NCI-H345 (cell line): ENCODE measurements around the gene NHSL1.

ENCODE experiments used
- DNase-seq: peaks from one replicate; lab custom pipeline; 2025; lab: John Stamatoyannopoulos, UW

NHSL1 gene

GRCh38 chr6:138403801-138404665 is 95.3 kb downstream of the NHSL1 start, which contains the start of gene HEBP2:
Gene HEBP2 (plus strand): TSS chr6:138404223. CDS start chr6:138404496, 273 bp downstream.
- peak; percentile 96 for DNase-seq

DNA sequence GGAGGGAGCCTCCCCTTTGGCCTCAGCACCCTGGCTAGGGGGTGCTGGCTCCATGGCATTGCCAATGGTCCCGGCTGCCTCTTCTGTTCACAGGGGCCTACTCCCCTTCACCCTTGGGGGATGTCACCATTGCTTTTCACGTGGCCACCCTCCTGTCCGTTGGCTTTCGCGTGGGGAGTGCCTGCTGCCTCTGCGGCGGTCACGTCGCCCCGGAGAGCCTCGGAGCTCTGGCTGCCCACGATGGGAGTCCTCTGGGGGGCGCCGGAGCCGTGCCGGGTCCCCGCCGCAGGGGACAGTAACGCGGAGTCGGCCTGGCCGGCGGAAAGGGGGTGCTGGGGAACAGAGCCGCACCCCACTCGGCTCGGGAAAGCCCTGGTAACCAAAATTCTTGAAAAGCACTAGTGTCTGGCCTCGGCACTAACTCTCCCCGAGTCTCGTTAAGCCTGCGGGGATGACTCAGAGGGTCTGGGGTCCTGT is 95.9 kb downstream of the NHSL1 start:
- peak; percentile 56 for DNase-seq

DNA sequence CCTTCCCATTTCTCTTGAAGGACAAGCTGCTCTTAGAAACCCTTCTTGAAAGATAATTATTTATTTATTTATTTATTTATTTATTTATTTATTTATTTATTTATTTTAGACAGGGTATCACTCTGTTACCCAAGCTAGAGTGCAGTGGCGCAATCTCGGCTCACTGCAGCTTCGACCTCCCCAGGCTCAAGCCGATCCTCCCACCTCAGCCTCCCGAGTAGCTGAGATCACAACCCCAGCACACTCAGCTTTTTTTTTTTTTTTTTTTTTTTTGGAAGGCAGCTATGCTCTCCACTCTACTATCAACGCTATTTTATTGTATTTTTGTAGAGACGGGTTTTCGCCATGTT is 96.5 kb downstream of the NHSL1 start:
- no peak for DNase-seq

- DNase-seq, result no peak
Observed at GRCh38 chr6:138401960-138402837, 97.1 kb downstream of the NHSL1 start.

GRCh38 chr6:138400326-138400725 is 99.0 kb downstream of the NHSL1 start:
- DNase-seq, result no peak

- DNase-seq, result peak; percentile 18
Observed at GRCh38 chr6:138397128-138398122, 101.9 kb downstream of the NHSL1 start.

DNA sequence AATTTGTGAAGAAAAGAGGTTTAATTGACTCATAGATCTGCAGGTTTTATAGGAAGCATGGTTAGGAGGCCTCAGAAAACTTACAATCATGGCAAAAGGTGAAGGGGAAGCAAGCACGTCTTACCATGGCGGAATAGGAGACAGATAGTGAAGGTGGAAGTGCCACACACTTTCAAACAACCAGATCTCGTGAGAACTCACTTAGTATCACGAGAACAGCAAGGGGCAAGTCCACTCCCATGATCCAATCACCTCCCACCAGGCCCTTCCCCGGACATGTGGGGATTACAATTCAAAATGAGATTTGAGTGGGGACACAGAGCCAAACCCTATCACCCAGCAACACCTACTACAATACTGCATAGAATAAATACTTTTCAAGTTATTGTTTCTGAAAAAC is 102.6 kb downstream of the NHSL1 start:
- DNase-seq, result no peak

- no peak for DNase-seq
Observed at GRCh38 chr6:138393871-138394783, 105.2 kb downstream of the NHSL1 start.

- DNase-seq, result no peak
Observed at GRCh38 chr6:138389551-138389950, 109.7 kb downstream of the NHSL1 start.

DNA sequence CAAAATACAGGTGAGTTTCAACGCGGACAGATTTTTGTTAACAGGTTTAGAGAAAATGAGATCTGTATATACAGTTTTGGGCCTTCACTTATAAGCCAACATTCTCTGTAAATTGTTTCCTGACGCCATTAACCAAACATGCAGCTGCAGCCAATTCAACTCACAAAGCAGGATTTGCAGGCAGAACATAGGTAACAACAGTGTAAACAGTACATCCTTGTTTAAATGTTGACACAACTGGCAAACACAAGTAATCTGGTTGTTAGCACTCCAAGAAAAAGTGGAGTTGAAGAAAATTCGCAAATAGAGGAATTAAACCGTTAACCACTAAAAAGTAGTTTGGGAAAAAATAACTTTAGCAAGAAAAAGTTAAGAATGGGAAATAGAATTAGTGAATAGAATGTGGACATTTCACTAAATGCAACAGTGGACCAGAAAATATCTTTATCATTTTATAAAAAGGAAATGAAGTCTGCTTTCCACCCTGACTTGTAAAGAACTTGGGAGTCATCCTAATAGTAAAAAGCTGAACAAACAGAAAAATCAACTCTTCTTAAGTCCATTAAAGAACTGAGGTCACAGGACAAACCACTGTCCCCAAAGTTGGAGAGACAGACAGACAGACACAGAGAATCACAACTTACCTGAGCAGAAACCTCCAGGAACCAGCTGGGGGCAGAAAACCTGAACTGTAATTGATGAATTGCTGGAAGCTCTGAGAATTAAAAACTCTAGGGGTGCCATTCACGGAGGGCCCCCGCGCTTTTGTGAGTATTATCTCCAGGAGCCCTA is 111.5 kb downstream of the NHSL1 start:
- peak; percentile 77 for DNase-seq

- no peak for DNase-seq
Observed at GRCh38 chr6:138386897-138387296, 112.4 kb downstream of the NHSL1 start.

- DNase-seq, result no peak
Observed at GRCh38 chr6:138383776-138384175, 115.5 kb downstream of the NHSL1 start.

- no peak for DNase-seq
Observed at GRCh38 chr6:138382498-138383265, 116.6 kb downstream of the NHSL1 start.

GRCh38 chr6:138378463-138378862 is 120.8 kb downstream of the NHSL1 start:
- no peak for DNase-seq

DNA sequence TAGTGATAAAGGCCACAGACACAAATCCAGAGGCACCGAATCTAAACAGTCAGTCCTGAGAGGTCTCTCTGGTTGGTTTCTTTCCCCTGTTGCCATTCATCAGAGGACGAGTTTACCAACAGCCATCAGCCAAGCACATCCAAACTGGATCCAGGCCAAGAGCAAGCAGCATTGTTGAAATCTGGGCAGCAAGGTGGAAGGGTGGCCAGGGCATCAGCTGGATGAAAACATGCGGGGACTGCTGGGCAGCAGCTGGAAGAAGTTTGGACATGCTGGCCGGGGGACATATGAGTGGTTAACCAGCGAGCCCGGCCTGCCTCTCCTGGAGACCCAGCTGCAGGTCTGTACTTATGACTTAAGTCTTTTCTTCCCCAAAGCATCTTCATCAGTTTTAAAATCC is 121.5 kb downstream of the NHSL1 start, which contains the start of gene SMIM28:
TSS of gene SMIM28 (plus strand) at position 62 of the 400 bp plus-strand sequence. CDS start at position 230, 168 bp downstream.
- DNase-seq, result peak; percentile 67

- DNase-seq, result no peak
Observed at GRCh38 chr6:138377042-138377441, 122.3 kb downstream of the NHSL1 start.

DNA sequence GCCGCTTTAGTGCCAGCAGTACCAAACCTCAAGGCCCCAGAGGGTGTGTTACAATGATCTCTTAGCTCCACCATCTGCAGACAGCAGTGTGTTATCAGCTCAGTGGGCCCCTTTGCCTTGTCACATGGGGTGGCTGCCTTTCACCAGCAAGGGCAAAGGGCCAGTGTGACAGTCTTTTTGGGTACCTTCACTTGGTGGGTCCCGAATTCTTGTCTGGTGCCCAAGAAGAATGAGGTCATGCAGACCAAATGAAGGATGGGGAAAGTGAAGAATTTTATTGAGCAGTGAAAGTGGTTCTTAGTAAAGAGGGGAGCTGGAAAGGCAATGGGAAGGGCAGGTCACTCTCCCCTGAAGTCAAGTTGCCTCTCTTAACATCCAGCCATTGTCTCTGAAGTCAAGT is 124.5 kb downstream of the NHSL1 start:
- DNase-seq, result no peak

DNA sequence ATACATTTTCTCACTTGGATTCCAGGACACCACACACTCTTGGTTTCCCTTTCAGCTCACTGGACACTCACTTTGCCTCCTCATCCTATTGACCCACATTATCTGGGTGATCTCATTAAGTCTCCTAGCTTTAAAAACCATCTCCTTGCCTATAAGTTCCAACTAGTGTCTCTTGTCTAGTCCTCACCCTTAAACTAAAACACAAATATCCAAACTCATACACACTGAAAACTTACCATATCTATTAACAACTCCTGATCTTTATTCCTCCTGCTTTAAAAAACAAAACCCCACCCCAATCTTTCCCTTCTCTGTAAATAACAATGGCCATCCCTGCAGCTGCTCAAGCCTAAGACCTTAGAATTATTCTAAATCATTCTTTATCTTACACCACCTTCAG is 125.1 kb downstream of the NHSL1 start:
- DNase-seq, result no peak
